Measurements from ENCODE around the gene PLAGL2. TPM values are rescaled to one million over a fixed set of nuclear protein-coding genes. Genes with fewer than 3 reads are reported as not detected.

The PLAGL2 gene
- total and polyA plus RNA-seq, 9 of the 15 experiments (the other 6 are each of a cell fraction or from before 2014, with no cell fraction given): 3.1 to 24.3 (median 6.4) TPM

- TF ChIP-seq, protein P1, sequence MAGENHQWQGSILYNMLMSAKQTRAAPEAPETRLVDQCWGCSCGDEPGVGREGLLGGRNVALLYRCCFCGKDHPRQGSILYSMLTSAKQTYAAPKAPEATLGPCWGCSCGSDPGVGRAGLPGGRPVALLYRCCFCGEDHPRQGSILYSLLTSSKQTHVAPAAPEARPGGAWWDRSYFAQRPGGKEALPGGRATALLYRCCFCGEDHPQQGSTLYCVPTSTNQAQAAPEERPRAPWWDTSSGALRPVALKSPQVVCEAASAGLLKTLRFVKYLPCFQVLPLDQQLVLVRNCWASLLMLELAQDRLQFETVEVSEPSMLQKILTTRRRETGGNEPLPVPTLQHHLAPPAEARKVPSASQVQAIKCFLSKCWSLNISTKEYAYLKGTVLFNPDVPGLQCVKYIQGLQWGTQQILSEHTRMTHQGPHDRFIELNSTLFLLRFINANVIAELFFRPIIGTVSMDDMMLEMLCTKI (IDR thresholded peaks at IDR 0.05; ENCODE audit: partially characterized antibody): no peak
- TF ChIP-seq SMAD4 (CRISPR knock-in tag; conservative IDR thresholded peaks at IDR 0.05) (no peak), NR2F6 (CRISPR knock-in tag; IDR thresholded peaks at IDR 0.05) (no peak), ELF1 (tag; IDR thresholded peaks at IDR 0.05) (no peak), HDAC8 (tag; IDR thresholded peaks at IDR 0.05) (no peak), MTA3 (IDR thresholded peaks at IDR 0.05; ENCODE audit: borderline replicate concordance) (no peak), PRMT5 (CRISPR knock-in tag; IDR thresholded peaks at IDR 0.05) (no peak), IRF2 (CRISPR knock-in tag; IDR thresholded peaks at IDR 0.05) (no peak), ILF3 (IDR thresholded peaks at IDR 0.05; ENCODE audit: borderline replicate concordance) (no peak), ZBTB5 (IDR thresholded peaks at IDR 0.05) (no peak)
- TF ChIP-seq, protein P2, sequence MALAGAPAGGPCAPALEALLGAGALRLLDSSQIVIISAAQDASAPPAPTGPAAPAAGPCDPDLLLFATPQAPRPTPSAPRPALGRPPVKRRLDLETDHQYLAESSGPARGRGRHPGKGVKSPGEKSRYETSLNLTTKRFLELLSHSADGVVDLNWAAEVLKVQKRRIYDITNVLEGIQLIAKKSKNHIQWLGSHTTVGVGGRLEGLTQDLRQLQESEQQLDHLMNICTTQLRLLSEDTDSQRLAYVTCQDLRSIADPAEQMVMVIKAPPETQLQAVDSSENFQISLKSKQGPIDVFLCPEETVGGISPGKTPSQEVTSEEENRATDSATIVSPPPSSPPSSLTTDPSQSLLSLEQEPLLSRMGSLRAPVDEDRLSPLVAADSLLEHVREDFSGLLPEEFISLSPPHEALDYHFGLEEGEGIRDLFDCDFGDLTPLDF (CRISPR knock-in tag; IDR thresholded peaks at IDR 0.05): no peak
- H3K9me3 ChIP-seq (replicated peaks; ENCODE audit: control insufficient read depth, insufficient read depth, low read depth, low read length): no peaks in the 10 kb centered on the region
- in situ Hi-C loops (cut with MboI) (no loop called here), intact Hi-C loops (cut with micrococcal nuclease) (no loop called here)
- H3K79me2 ChIP-seq (ENCODE audit: control insufficient read depth, insufficient read depth, low read length): no peaks in the 10 kb centered on the region
- H3K9me1 ChIP-seq (ENCODE audit: control insufficient read depth, insufficient read depth, low read length): no peaks in the 10 kb centered on the region
- DNase-seq (ENCODE audit: extremely low read depth in 1 of 4, low spot score in 3 of 4): no peak
- no peaks in the 10 kb centered on the region for H4K20me1 ChIP-seq (replicated peaks; ENCODE audit: control insufficient read depth, insufficient read depth, low read length)
- no peak overlapping the region for H2AFZ ChIP-seq (ENCODE audit: low read depth, low read length)
- no peak for FAIRE-seq
- H3K27ac ChIP-seq (ENCODE audit: extremely low read depth, low read depth, low read length): no peak overlapping the region
- no peaks in the 10 kb centered on the region; the same call in 2 of the 3 replicates for H3K36me3 ChIP-seq (ENCODE audit: control insufficient read depth, insufficient read depth, low read length)
- H3K4me2 ChIP-seq (ENCODE audit: insufficient read depth, low read length): no peak overlapping the region
- H3K9ac ChIP-seq (ENCODE audit: insufficient read depth in 1 of 2, low read depth in 2 of 2, low read length in 2 of 2): no peak overlapping the region
- no peaks in the 10 kb centered on the region for H3K27me3 ChIP-seq (ENCODE audit: control insufficient read depth in 2 of 2, insufficient read depth in 2 of 2, low read length in 2 of 2)
- no TSS peak for BruUV-seq (replicated peaks)
- POLR2A ChIA-PET: interaction anchor here (0.9 kb wide), 1 partner anchor 260 kb away, joined by 4 read pairs; no protein-coding TSS in a partner anchor
- no peak for ATAC-seq
- WGBS (ENCODE audit: insufficient coverage, low coverage, missing lambda C conversion rate): 50% methylated on average over 1 of the region's 1 CpG
- H3K4me1 ChIP-seq (replicated peaks in 1 of 2; ENCODE audit: control insufficient read depth in 2 of 2, insufficient read depth in 2 of 2, low read length in 2 of 2): peaks cover 0 to 2% of the 10 kb centered on the region in 2 experiments; a peak in 3 of 5 replicates
- no peak overlapping the region for H3K4me3 ChIP-seq
- CTCF ChIA-PET (ENCODE audit: low intra/inter-chr PET ratio): no interaction called here
Observed at GRCh38 chr20:32186506-32186905, 21.0 kb downstream of the PLAGL2 start.
